GM21786 (cell line): ENCODE results near the gene FAM131C.
"Not testable (repeated sequence)": the region's sequence is repeated elsewhere in the genome, so short reads cannot be mapped to it uniquely, and the experiment has no call there.

Experiments
- ATAC-seq: cut with Tn5 transposase; IDR thresholded peaks from one replicate; pipeline ENCODE4 v1.9.1; 2021; ENCODE audit not compliant: unreplicated experiment

The FAM131C gene

DNA sequence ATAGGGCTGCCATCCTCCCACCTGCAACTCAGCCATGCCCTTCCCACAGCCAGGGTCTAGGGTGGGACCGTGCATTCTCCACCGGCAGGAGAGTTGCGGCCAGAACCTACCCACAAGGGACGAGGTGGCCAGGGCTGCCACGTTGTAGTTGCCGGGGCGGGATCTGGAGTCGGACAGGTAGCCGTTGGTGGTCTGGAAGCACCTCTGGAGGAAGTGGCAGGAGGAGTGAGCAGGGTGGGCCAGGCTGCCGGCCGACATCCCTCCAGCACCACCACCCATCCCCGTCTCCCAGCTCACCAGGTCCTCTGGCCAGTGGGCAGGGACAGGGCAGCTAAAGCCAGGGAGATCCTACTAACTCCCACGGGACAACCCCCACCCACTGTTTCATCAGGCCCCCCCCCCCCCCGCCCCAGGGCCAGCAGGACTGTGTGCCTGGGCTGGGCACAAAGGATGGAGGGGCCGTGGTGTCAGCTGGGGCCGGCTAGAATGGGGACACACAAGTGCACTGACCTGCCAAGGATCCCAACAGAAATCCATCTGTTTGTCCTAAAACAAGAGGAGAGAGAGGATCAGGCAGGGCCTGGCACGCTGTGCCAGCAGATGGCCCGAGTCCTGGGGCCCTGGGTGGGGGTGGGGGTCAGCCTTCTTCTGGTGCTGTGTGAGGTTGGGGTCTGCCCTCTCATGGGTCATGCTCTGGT, 11.3 kb downstream of the FAM131C start:
- ATAC-seq = not testable (repeated sequence)

DNA sequence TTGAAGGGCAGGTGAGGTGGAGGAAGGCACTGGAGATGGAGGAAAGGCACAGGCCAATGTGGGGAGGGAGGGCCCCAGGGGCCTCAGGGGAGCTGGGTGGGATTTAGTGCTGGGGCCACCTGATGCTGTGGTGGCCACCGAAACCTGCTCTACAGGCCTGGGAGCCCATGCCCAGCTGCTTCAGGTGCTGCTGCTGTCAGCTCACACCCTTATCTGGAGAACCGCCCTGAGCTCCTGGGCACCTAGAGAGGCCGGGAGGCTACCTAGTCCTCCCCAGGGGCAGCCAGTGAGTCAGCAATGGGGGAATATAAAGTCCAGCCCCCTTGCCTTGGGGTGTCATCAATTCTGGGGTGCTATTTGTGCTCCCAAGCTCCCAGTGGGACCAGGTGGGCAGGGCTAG, 12.2 kb downstream of the FAM131C start:
- no peak for ATAC-seq

DNA sequence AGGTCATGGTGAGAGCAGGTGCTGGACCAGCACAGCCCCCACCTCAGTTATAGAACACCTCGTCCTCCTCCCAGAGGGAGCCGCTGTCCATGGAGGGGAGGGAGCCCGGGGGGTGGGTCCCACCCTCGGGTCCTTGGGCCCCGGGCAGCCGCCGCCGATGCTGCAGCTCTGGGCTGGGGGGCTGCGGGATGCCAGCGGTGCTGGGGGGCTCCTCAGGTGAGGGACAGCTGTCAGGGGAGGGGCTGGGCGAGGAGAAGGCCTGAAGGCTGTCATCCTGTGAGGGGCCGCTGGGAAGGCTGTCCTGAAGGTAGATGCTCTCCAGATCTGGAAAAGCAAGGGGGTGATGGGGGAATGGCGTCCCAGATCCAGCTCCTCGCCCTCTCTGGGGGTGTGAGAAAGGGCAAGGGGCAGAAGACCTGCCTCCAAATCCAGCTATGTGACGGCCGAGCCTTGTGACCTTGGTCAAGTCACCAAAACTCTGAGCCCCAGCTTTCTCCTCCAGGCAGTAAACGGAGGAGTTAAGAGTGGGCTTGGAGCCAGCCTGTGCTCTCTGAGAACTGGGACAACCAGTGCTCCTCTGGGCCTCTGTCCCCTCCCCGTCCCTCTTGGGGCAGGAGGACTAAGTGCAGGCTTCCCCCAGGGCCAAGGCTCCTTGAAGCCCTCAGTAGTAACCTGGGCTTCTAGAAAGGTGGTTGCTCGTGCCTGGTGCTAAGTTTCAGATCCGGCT, 14.9 kb downstream of the FAM131C start:
- ATAC-seq = not testable (repeated sequence)

DNA sequence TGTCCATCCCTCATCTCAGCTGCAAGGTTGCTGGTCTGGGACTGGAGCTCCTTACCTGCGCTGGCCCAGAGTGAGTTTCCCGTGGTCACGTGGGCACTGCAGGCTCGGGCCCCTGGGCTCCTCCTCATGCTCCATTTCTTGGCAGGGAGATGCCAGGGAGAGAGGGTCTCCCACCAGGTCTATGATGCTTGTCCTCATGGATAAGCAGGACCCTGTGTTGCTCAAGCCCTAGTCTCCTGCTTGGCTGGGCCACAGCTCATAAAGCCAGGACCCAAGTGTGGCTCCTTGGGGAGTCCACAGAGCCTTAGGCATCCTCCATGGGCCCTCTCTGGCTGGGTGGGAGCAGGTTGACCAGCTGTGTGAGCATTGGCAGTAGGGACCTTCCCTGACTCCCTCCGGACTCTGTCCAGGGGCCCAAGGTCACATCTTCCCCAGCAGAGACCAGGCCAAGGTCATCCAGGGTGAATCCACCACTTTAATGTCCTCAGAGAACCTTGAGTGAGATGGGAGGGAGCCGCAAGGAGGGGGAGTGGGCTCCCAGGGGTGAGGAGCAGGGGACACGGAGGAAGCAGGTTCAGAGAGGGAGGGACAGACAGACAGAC, 16.0 kb downstream of the FAM131C start:
- not testable (repeated sequence) for ATAC-seq

DNA sequence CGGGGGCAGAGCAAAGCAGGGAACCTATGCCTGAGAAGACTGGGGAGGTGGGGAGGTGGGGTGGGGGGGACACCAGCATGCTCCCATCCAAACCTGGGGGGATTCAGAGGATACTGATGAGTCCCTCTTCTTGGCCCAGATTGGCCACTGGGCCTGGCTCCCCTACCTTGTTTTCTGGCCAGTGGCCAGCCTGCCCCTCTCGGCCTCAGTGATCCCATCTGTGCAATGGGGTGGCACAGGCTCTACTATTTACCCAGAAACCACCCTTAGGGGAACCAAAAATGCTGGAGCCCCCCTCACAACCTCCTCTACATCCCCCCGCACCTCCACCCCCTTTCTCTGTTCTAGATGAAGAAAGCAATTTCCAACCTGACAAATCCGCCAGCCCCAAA, 16.9 kb downstream of the FAM131C start:
- not testable (repeated sequence) for ATAC-seq

DNA sequence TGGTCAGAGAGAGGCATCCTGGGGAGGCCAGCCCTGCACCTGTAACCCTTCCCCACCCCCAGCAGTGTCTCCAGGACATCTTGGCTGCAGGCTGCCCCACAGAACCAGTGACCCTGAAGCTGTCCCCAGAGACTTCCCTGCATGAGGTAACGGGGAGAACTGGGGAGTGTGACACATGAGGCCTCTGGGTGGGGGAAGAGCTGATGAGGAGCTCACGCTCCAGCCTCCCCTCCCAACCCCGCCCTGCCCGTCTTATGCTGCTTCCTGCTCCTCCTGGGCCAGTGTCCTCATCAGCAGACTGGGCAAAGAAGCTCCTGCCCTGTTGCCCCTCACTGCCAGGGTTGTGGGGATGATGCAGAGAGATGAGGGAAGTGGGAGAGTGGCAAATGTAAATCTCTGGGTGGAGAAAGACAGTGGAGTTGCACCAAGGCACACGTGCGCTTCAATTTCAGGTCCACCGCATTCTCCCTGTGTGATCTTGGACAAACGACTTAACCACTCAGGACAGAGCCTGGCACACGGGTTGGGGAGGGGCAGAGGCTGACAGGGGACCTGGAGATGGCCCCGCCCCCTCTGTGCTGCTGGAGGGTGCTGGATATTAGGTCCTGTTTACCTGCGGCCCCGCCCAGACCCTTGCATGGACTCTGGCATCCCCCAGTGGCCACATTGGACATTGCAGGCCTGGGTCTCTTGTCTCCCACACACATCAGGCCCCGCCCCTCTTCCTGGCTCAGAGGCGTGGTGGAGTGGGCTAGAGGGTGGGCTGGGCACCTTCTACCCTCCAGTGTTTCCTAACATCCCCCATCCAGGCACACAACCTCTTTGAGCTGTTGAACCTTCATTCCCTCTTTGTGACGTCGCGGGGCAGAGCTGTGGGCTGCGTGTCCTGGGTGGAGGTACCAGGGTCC, 17.6 kb downstream of the FAM131C start:
- ATAC-seq = no peak

DNA sequence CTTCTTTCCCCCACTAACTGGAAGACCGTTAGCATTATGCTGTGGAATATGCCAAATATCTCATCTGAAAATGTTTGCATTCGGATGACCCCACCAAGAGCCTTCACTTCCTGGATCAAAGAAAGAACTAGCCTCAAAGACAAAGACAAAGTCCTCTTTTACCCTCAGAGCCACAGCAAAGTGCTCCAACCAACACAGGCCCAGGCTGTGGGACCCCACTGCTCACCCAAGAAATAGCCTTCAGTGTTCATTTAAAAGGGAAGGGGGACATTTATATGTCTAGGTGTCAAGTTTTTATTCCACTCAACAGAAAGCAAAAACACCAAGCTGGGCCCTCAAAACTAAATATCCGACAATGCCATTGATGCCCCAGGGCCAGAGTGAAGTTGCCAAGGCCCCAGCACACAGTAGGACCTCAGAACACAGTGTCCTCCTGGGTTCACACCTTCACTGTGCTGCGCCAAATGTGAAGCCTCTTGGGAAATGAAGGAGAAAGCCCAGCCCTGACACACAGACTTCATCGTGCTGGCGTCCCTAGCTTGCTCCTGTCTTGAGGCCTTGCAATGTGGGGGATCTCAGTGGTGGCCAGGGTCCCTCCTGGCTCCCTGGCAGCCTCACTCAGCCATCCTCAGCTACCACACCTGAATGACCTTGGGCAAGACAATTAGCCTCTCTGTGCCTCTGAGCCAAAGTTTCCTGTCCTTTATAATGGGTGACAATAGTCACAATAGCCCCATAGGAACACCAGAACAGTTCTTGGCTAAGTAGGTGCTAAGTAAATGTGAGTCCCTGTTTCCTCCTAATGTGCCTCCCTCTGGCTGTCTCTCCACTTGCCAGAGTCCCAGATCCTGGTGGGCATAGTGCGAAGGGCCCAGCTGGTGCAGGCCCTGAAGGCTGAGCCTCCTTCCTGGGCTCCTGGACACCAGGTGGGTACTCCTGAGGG, 18.6 kb downstream of the FAM131C start:
- ATAC-seq = no peak

DNA sequence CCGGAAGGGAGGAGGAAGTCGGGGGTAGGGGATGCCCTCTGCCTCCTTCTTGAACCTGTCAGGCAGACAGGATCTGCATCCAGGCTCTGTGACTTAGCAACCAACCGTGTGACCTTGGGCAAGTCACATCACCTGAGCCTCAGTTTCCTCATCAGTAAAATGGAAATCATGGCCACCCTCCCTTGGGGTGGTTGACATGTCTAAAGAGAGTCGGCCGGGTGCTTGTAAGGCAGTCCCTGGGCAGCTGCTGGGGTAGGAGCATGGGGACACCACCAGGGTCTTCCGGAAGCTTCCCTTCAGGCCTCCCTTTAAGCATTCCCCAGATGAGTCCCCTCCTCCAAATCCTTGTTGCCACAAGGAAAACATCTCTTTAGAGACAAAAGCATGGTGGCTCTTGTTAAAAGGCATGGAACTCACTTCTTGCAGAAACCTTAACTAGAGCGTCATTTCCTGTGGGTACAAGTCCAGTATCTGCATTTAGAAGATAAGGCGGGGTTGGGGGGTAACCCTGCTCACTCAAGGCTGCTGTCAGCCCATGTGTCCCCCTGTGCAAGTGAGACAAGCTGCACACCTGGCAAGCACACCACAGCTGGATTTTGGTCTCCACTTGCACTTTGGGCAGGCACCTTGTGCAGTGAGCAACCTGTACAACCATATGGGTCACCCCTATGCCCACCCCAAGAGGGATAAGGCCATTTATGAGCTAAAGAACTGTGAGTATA, 19.5 kb downstream of the FAM131C start:
- ATAC-seq = no peak

DNA sequence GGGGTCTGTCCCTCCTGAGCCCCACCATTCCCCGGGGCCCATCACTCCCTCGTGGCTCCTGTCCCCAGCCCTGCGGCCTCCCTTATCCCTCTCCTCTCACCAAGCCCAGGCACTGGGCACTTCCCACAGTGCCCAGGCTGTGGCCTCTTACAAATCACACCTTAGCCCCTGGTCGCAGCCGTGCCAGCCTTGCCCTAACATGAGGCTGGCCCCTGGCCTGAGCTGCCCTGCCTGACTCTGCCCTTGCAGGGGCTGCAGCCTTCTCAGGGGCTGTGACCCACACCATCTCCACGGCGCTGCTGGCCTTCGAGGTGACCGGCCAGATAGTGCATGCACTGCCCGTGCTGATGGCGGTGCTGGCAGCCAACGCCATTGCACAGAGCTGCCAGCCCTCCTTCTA, 21.5 kb downstream of the FAM131C start:
- not testable (repeated sequence) for ATAC-seq

DNA sequence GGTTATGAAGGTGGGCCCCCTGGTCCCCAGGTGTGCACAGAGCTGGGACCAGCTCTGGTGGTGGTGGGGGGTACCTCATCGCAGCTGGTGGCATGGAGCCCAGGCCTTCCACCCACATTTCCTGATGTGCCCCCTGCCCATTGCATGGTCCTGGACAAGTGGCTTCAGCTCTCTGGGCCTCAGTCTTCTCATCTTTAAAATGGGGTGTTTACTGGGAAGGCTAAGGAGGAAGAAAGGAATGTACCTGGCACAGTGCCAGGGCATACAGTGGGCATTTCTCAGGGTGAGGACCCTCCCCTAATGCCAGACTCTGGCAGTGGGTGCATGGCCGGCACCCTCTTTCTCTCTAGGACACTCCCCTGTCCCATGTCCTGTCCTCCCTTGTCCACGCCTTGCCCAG, 22.4 kb downstream of the FAM131C start:
- ATAC-seq = no peak

DNA sequence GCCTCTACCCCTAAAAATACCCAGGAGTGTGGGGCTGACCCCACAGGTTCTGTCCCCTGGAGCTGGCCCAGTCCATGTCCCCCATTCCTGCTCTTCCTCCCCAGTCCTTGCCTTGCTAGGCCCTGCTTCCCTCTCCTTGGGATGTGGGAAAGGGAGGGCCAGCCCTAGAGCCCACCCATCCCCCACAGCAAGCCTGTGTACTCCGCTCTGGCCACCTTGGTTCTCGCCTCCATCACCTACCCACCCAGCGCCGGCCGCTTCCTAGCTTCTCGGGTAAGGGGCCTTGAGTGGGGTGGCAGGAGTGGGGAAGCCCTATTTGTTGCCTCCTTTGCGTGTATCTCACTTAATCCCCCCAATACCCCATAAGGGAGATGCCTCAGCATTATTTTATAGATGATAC, 23.1 kb downstream of the FAM131C start:
- no peak for ATAC-seq

DNA sequence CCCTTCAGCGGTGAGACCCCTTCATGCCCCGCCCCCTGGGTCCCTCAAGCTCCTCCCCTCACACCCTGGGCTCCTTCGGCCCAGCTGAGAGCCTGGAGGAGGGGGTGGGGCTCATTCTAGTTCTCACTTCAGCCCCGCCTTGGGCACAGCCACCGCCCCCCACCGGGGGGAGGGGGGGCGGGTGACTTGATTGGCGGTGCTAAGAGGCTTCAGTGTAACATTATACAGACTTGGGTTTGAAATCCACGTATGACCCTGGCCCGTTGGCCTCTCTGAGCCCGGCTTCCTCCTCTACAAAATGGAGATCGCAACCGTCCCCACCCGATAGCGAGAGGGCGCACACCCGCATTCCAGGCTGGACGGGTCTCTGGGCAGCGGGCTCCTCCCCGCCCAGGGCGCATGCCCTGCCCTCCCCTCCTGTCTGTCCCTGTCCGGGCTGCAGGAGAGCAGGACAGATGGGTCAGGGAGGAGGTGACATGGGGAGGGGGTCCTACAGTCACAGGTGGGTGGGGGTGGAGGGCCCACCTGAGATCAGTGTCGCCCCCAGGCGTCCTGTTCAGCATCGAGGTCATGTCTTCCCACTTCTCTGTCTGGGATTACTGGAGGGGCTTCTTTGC, 24.8 kb downstream of the FAM131C start:
- no peak for ATAC-seq

DNA sequence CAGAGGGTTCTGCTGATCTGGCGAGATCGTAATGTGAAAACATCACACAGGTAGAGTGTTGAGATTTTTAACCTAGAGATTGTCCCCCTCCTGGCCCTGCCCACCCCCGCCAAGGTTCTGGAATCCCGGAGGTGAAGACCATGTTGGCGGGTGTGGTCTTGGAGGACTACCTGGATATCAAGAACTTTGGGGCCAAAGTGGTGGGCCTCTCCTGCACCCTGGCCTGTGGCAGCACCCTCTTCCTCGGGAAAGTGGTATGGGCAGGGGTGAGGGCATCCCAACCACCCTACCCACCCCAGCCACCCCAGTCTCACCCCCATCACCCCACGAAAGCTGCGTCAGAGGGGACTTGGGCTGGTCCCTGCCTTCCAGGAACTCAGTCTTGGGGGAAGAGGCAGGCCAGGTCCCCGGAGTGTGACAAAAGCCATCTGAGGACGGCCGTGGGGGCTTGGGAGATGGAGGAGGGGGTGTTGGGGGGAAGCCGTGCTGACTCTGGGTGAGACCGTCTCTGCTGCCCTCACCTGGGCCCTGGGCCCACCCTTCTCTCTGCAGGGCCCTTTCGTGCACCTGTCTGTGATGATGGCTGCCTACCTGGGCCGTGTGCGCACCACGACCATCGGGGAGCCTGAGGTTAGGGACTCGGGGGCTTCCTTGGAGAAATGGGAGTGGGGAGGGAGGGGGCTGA, 25.5 kb downstream of the FAM131C start:
- no peak for ATAC-seq

DNA sequence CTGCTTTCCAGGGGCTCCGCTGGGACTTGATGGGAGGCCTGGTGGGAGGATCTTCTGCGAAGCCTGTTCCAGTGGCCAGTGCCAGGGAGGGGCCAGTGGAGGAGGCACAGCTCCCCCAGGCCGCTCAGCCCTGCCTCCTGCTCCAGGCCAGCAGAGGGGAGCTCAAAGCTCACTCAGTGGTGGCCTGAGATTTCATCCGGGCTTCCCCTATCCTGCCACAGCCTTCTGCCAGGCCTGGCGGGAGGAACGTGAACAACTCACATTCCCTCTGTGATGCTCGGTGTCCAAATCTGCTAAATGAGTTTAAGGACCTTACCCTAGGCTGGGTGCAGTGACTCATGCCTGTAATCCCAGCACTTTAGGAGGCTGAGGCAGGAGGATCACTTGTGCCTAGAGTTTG, 26.6 kb downstream of the FAM131C start:
- no peak for ATAC-seq

DNA sequence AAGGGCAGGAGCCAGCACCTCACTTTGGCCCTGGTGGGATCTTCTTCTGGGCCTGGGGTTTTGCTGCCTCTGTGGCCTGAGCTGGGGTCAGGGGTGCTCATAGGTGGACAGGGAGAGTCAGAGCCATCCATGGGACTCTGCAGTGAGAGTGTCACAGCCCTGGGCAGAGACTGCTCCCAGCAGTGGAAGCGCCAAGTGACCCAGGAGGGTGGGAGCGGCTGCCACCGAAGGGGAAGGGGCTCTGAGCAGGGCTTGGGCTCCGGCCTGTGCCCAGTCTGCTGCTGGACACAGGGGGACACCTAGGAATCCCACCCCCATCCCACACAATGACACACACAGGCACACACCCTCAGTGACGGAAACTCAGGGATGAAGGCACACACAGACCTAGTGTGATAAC, 29.5 kb downstream of the FAM131C start:
- no peak for ATAC-seq

DNA sequence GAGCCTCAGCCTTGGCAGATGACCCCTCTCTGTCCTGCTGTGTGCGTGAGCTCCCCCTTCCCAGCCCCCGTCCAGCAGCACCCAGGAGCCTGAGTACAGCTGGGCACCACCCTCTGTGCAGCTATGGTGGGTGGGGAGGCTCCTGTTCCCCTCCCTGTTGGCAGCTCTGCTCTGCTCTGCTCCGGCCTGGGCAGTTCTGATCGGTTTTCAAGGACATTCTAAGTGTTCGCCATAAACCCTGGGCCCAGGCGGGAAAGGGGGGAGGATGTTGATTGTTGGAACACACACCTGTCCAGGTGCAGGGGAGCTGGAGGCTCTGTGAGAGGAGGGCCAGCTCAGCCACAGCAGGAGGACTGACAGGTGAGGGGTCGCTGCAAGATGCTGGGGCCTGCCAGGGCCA, 29.9 kb downstream of the FAM131C start, which contains the start of gene CLCNKB:
Gene CLCNKB, plus strand, starts transcription at position 262 of the 400 bp plus-strand sequence. CDS start 711 bp downstream, outside the sequence.
- ATAC-seq = no peak

DNA sequence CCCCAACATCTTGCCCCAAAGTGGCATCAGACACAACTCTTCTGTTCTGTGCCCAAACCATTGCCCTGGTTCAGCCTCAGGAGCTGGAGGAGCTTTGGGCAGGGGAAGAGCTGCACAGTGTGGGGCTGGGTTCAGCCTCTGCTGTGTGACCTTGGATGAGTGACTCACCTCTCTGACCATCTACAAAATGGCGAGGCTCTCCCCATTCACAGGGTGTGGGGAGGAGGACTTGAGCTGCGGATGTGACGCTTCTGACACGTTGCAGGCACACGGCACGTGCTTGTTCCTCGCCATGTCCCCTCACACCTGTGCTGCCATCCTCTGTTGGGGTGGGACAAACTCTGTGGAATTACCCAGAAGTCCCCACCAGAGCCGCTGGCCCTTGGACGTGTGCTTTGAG, 30.8 kb downstream of the FAM131C start:
- ATAC-seq = not testable (repeated sequence)

DNA sequence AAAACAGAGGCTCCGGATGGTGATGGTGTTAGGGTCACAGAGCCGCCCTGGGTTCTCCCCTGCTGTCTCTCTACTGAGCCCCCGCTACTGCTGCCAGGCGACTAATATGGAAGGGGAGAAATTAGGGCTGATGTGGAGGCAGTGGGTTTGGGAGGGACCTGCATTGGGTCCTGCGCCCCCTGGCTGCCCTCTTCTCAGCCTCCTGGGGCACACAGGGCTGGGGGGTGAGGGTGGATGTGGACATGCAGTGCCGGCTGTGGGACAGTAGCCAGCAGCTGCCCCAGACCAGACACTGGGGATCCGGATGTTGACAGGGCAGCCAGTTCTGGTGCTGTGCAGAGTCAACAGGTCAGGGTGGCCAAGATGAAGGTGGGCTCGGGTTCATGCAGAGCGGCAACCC, 31.4 kb downstream of the FAM131C start:
- ATAC-seq = no peak
